ENCODE measurements around the gene MCTP1.

Gene MCTP1

DNA sequence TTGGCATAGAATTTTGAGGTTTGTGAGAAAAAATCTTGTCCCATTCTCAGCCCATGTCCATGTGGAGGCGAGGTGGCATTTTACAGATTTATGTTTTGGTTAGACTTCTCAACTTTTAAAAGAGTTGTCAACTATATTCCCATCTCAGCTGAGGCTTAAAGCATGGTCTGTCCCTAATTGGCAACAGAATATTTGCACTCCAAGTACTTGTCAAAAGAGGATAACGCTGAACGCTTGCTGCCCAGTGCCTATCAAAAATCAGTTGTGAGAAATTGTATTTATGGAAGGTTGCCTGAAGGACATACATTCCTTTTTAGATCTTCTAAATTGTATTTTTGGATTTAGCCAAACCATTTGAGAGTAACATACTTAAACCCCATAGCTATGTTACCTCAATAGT lies 464.4 kb downstream of the MCTP1 start:
- ChIA-PET POLR2A (no interaction called here), CTCF (interaction anchor here (1.3 kb wide), 1 partner anchor 12 kb away, joined by 5 read pairs; no protein-coding TSS in a partner anchor)
- Histone ChIP-seq H3K27me3 (replicated peaks in 2 of 5; ENCODE audit: control insufficient read depth in 4 of 5, insufficient read depth in 5 of 5, low read length in 4 of 5) (no peaks in the 10 kb centered on the region), H3K4me1 (ENCODE audit: control extremely low read depth in 1 of 4, control insufficient read depth in 4 of 4, insufficient read depth in 4 of 4, low read length in 3 of 4) (no peaks in the 10 kb centered on the region), H3K9me3 (ENCODE audit: control extremely low read depth in 1 of 5, control insufficient read depth in 4 of 5, insufficient read depth in 2 of 5, low read depth in 1 of 5, low read length in 4 of 5) (no peaks in the 10 kb centered on the region), H3K4me3 (ENCODE audit: control insufficient read depth in 1 of 7, extremely low read depth in 1 of 7, insufficient read depth in 4 of 7, low read depth in 2 of 7, low read length in 6 of 7) (no peak overlapping the region), H3K27ac (ENCODE audit: insufficient read depth in 1 of 2, low read depth in 1 of 2, low read length in 2 of 2, poor library complexity in 1 of 2, severe bottlenecking in 2 of 2) (no peak overlapping the region), H3K36me3 (ENCODE audit: control insufficient read depth in 4 of 4, insufficient read depth in 4 of 4, low read length in 3 of 4) (no peaks in the 10 kb centered on the region)
- DNase-seq, result no peak
- WGBS (ENCODE audit: insufficient coverage), result 100% methylated on average over 3 of the region's 3 CpGs

- H3K27me3 ChIP-seq (replicated peaks in 2 of 5; ENCODE audit: control insufficient read depth in 4 of 5, insufficient read depth in 5 of 5, low read length in 4 of 5), result no peaks in the 10 kb centered on the region
- no peak overlapping the region for H3K27ac ChIP-seq (ENCODE audit: insufficient read depth in 1 of 2, low read depth in 1 of 2, low read length in 2 of 2, poor library complexity in 1 of 2, severe bottlenecking in 2 of 2)
- DNase-seq, result no peak
- no peak overlapping the region for H3K4me3 ChIP-seq (ENCODE audit: control insufficient read depth in 1 of 7, extremely low read depth in 1 of 7, insufficient read depth in 4 of 7, low read depth in 2 of 7, low read length in 6 of 7)
- H3K4me1 ChIP-seq (ENCODE audit: control extremely low read depth in 1 of 4, control insufficient read depth in 4 of 4, insufficient read depth in 4 of 4, low read length in 3 of 4), result no peaks in the 10 kb centered on the region
- POLR2A ChIA-PET, result no interaction called here
- CTCF ChIA-PET, result no interaction called here
- no peaks in the 10 kb centered on the region for H3K36me3 ChIP-seq (ENCODE audit: control insufficient read depth in 4 of 4, insufficient read depth in 4 of 4, low read length in 3 of 4)
- no peaks in the 10 kb centered on the region for H3K9me3 ChIP-seq (ENCODE audit: control extremely low read depth in 1 of 5, control insufficient read depth in 4 of 5, insufficient read depth in 2 of 5, low read depth in 1 of 5, low read length in 4 of 5)
- WGBS (ENCODE audit: insufficient coverage), result 78% methylated on average over 5 of the region's 5 CpGs
These were observed 466.0 kb downstream of the MCTP1 start for GRCh38 chr5:94818904-94819303.

GRCh38 chr5:94815313-94816039 lies 469.4 kb downstream of the MCTP1 start:
- DNase-seq, result no peak
- Histone ChIP-seq H3K27me3 (replicated peaks in 2 of 5; ENCODE audit: control insufficient read depth in 4 of 5, insufficient read depth in 5 of 5, low read length in 4 of 5) (no peaks in the 10 kb centered on the region), H3K4me3 (ENCODE audit: control insufficient read depth in 1 of 7, extremely low read depth in 1 of 7, insufficient read depth in 4 of 7, low read depth in 2 of 7, low read length in 6 of 7) (no peak overlapping the region), H3K4me1 (ENCODE audit: control extremely low read depth in 1 of 4, control insufficient read depth in 4 of 4, insufficient read depth in 4 of 4, low read length in 3 of 4) (no peaks in the 10 kb centered on the region), H3K9me3 (ENCODE audit: control extremely low read depth in 1 of 5, control insufficient read depth in 4 of 5, insufficient read depth in 2 of 5, low read depth in 1 of 5, low read length in 4 of 5) (no peaks in the 10 kb centered on the region), H3K27ac (ENCODE audit: insufficient read depth in 1 of 2, low read depth in 1 of 2, low read length in 2 of 2, poor library complexity in 1 of 2, severe bottlenecking in 2 of 2) (no peak overlapping the region), H3K36me3 (ENCODE audit: control insufficient read depth in 4 of 4, insufficient read depth in 4 of 4, low read length in 3 of 4) (peaks cover 0 to 5% (median 0%) of the 10 kb centered on the region in 4 experiments)
- ChIA-PET CTCF (no interaction called here), POLR2A (no interaction called here)
- WGBS (ENCODE audit: insufficient coverage), result 93% methylated on average over 2 of the region's 6 CpGs

DNA sequence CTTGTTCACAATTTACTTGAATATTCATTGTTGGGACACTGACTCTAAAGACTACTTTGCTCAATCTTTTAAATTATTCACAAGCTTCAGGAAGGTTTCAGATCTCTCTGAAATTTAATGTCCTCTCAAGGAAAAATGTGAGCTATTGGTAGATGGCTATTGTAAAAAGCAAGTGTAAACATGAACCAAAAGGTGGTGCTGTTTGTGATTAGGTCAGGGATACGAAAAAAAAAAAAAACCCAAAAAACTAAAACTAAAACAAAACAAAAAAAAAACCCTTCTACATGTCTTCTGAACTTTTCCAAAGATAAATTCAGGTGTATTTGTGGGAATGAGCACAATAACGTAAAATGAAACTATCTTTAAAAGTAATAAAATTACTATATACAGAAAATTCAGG lies 472.7 kb downstream of the MCTP1 start:
- Histone ChIP-seq H3K27me3 (replicated peaks in 2 of 5; ENCODE audit: control insufficient read depth in 4 of 5, insufficient read depth in 5 of 5, low read length in 4 of 5) (no peaks in the 10 kb centered on the region), H3K4me3 (ENCODE audit: control insufficient read depth in 1 of 7, extremely low read depth in 1 of 7, insufficient read depth in 4 of 7, low read depth in 2 of 7, low read length in 6 of 7) (no peak overlapping the region), H3K4me1 (ENCODE audit: control extremely low read depth in 1 of 4, control insufficient read depth in 4 of 4, insufficient read depth in 4 of 4, low read length in 3 of 4) (no peaks in the 10 kb centered on the region), H3K9me3 (ENCODE audit: control extremely low read depth in 1 of 5, control insufficient read depth in 4 of 5, insufficient read depth in 2 of 5, low read depth in 1 of 5, low read length in 4 of 5) (no peaks in the 10 kb centered on the region), H3K36me3 (ENCODE audit: control insufficient read depth in 4 of 4, insufficient read depth in 4 of 4, low read length in 3 of 4) (peaks cover 0 to 5% (median 0%) of the 10 kb centered on the region in 4 experiments), H3K27ac (ENCODE audit: insufficient read depth in 1 of 2, low read depth in 1 of 2, low read length in 2 of 2, poor library complexity in 1 of 2, severe bottlenecking in 2 of 2) (no peak overlapping the region)
- DNase-seq, result no peak
- ChIA-PET CTCF (no interaction called here), POLR2A (no interaction called here)
- no CpG with 5 or more reads among the region's 2 CpGs for WGBS (ENCODE audit: insufficient coverage)

DNA sequence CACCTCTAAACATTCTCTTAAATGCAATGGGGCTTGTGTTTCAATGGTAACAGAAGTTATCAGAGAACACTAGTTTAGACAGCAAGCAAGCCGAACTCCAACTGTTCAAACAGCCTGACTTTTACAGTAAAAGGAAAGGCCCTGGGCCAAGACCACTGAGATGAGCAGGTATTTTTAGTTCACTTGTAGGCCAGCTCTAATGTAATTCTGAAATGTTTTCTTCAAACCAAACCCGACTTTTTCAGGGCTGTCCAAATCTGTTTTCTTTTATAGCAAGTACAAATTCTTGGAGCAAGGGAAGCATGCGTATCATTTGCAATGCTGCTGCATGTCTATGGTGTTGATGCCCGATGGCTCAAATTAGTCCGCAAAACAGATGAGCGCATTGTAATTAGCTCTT lies 473.6 kb downstream of the MCTP1 start:
- no peaks in the 10 kb centered on the region for H3K9me3 ChIP-seq (ENCODE audit: control extremely low read depth in 1 of 5, control insufficient read depth in 4 of 5, insufficient read depth in 2 of 5, low read depth in 1 of 5, low read length in 4 of 5)
- CTCF ChIA-PET, result no interaction called here
- POLR2A ChIA-PET, result no interaction called here
- no peak overlapping the region for H3K27ac ChIP-seq (ENCODE audit: insufficient read depth in 1 of 2, low read depth in 1 of 2, low read length in 2 of 2, poor library complexity in 1 of 2, severe bottlenecking in 2 of 2)
- DNase-seq, result no peak
- H3K4me3 ChIP-seq (ENCODE audit: control insufficient read depth in 1 of 7, extremely low read depth in 1 of 7, insufficient read depth in 4 of 7, low read depth in 2 of 7, low read length in 6 of 7), result no peak overlapping the region
- no peaks in the 10 kb centered on the region for H3K4me1 ChIP-seq (ENCODE audit: control extremely low read depth in 1 of 4, control insufficient read depth in 4 of 4, insufficient read depth in 4 of 4, low read length in 3 of 4)
- H3K36me3 ChIP-seq (ENCODE audit: control insufficient read depth in 4 of 4, insufficient read depth in 4 of 4, low read length in 3 of 4), result peaks cover 0 to 5% (median 0%) of the 10 kb centered on the region in 4 experiments
- no peaks in the 10 kb centered on the region for H3K27me3 ChIP-seq (replicated peaks in 2 of 5; ENCODE audit: control insufficient read depth in 4 of 5, insufficient read depth in 5 of 5, low read length in 4 of 5)
- WGBS (ENCODE audit: insufficient coverage), result 98% methylated on average over 4 of the region's 6 CpGs

- POLR2A ChIA-PET, result no interaction called here
- H3K36me3 ChIP-seq (ENCODE audit: control insufficient read depth in 4 of 4, insufficient read depth in 4 of 4, low read length in 3 of 4), result peaks cover 0 to 5% (median 0%) of the 10 kb centered on the region in 4 experiments
These were observed 474.0 kb downstream of the MCTP1 start for GRCh38 chr5:94810877-94811276.

DNA sequence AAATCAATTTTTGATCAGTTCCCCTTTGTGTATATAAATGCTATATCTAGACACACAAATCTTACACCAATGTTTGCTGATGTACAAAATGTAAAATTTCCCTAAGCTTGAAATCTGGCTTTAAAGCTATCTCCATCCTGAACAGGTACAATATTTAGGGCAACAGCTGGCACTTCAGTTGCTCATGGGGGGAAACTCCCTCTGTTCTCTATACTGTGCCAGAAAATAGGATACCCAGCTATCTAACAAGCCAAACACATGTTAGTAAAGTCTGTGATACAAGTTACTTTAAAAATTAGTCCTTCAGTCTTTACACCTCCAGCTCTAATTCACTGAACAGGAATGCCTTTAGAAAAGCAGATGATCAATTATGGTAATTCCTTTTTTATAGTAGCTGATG lies 474.6 kb downstream of the MCTP1 start:
- H3K9me3 ChIP-seq (ENCODE audit: control extremely low read depth in 1 of 5, control insufficient read depth in 4 of 5, insufficient read depth in 2 of 5, low read depth in 1 of 5, low read length in 4 of 5), result no peaks in the 10 kb centered on the region
- CTCF ChIA-PET, result no interaction called here
- no peaks in the 10 kb centered on the region for H3K27me3 ChIP-seq (replicated peaks in 2 of 5; ENCODE audit: control insufficient read depth in 4 of 5, insufficient read depth in 5 of 5, low read length in 4 of 5)
- DNase-seq, result no peak
- POLR2A ChIA-PET, result no interaction called here
- H3K4me1 ChIP-seq (ENCODE audit: control extremely low read depth in 1 of 4, control insufficient read depth in 4 of 4, insufficient read depth in 4 of 4, low read length in 3 of 4), result no peaks in the 10 kb centered on the region
- peaks cover 0 to 5% (median 3%) of the 10 kb centered on the region in 4 experiments for H3K36me3 ChIP-seq (ENCODE audit: control insufficient read depth in 4 of 4, insufficient read depth in 4 of 4, low read length in 3 of 4)
- no peak overlapping the region for H3K27ac ChIP-seq (ENCODE audit: insufficient read depth in 1 of 2, low read depth in 1 of 2, low read length in 2 of 2, poor library complexity in 1 of 2, severe bottlenecking in 2 of 2)
- H3K4me3 ChIP-seq (ENCODE audit: control insufficient read depth in 1 of 7, extremely low read depth in 1 of 7, insufficient read depth in 4 of 7, low read depth in 2 of 7, low read length in 6 of 7), result no peak overlapping the region

More at GRCh38 chr5:94810877-94811276, 474.0 kb downstream of the MCTP1 start:
- 92% methylated on average over 2 of the region's 2 CpGs for WGBS (ENCODE audit: insufficient coverage)
- Histone ChIP-seq H3K9me3 (ENCODE audit: control extremely low read depth in 1 of 5, control insufficient read depth in 4 of 5, insufficient read depth in 2 of 5, low read depth in 1 of 5, low read length in 4 of 5) (no peaks in the 10 kb centered on the region), H3K27me3 (replicated peaks in 2 of 5; ENCODE audit: control insufficient read depth in 4 of 5, insufficient read depth in 5 of 5, low read length in 4 of 5) (no peaks in the 10 kb centered on the region), H3K4me1 (ENCODE audit: control extremely low read depth in 1 of 4, control insufficient read depth in 4 of 4, insufficient read depth in 4 of 4, low read length in 3 of 4) (no peaks in the 10 kb centered on the region), H3K27ac (ENCODE audit: insufficient read depth in 1 of 2, low read depth in 1 of 2, low read length in 2 of 2, poor library complexity in 1 of 2, severe bottlenecking in 2 of 2) (no peak overlapping the region), H3K4me3 (ENCODE audit: control insufficient read depth in 1 of 7, extremely low read depth in 1 of 7, insufficient read depth in 4 of 7, low read depth in 2 of 7, low read length in 6 of 7) (no peak overlapping the region)
- CTCF ChIA-PET, result no interaction called here
- no peak for DNase-seq
